Gastroesophageal sphincter (tissue), 3 donors: ENCODE results near the gene TXNIP.

Source experiments
- EP300 ChIP-seq: sonication (generic); formaldehyde crosslinking; IDR thresholded peaks from one replicate; pipeline ENCODE4 v1.6.1; 2017; ENCODE audit warnings: antibody characterized with exemption, mild to moderate bottlenecking
- POLR2AphosphoS5 ChIP-seq: sonication (generic); formaldehyde crosslinking; IDR thresholded peaks from one replicate; pipeline ENCODE4 v1.6.1; 2017; ENCODE audit warnings: antibody characterized with exemption
- TF ChIP-seq, protein P1 (sequence below), 4 experiments: fragments of 200-600 bp in 2 of 4; fragments of 450-650 bp in 2 of 4; sonication (generic) in 1 of 4; IDR thresholded peaks; one replicate each; pipeline ENCODE4 v1.5.1; 2017 to 2019; ENCODE audit warnings: antibody characterized with exemption in 4 of 4, mild to moderate bottlenecking in 2 of 4, moderate library complexity in 2 of 4

DNA sequence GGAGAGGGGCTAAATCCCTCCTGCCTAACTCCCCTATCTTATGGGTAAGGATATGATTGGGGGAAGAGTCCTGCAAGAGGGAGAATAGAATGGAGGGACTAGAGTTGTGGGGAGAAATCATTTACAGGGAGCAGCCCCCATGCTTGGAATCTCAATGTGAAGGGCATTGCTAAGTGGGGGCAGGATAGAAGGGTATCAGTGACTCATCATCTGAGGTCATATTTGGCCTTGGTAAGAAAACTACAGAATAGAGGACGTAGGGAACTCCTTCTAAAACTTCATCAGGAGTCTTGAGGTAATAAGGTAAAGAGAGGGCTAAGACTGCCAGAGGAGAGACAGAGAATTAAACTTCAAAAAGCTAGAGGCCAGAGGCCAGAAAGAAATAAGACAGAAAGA is 24.7 kb upstream of the TXNIP start:
- TF ChIP-seq, protein P1, sequence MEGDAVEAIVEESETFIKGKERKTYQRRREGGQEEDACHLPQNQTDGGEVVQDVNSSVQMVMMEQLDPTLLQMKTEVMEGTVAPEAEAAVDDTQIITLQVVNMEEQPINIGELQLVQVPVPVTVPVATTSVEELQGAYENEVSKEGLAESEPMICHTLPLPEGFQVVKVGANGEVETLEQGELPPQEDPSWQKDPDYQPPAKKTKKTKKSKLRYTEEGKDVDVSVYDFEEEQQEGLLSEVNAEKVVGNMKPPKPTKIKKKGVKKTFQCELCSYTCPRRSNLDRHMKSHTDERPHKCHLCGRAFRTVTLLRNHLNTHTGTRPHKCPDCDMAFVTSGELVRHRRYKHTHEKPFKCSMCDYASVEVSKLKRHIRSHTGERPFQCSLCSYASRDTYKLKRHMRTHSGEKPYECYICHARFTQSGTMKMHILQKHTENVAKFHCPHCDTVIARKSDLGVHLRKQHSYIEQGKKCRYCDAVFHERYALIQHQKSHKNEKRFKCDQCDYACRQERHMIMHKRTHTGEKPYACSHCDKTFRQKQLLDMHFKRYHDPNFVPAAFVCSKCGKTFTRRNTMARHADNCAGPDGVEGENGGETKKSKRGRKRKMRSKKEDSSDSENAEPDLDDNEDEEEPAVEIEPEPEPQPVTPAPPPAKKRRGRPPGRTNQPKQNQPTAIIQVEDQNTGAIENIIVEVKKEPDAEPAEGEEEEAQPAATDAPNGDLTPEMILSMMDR (IDR thresholded peaks at IDR 0.05) = no peak
- TF ChIP-seq POLR2AphosphoS5 (no peak), EP300 (no peak)
